Mononuclear cell (primary cell): ENCODE measurements around the gene TGM4. TPM values are rescaled to one million over a fixed set of nuclear protein-coding genes. Genes with fewer than 3 reads are reported as not detected.

ENCODE experiments used
- total RNA-seq: library from RNA; depleted of rRNA; stranded (reverse); fragments of >200 nt; gene quantifications from one replicate; pipeline ENCODE4 v1.2.3, GENCODE V29; 2012

The TGM4 gene
- total RNA-seq, 1 donor, result not detected

Other genes starting within 250 kb of the TGM4 start
- gene ZNF197, start 249.6 kb upstream of the TGM4 start, total RNA-seq, result 3.4 TPM
- gene ZNF35, start 225.9 kb upstream of the TGM4 start, total RNA-seq, result 6.4 TPM
- gene ZNF502, start 161.9 kb upstream of the TGM4 start, total RNA-seq, result 1.6 TPM
- 0.21 TPM for gene ZNF501, start 145.0 kb upstream of the TGM4 start, total RNA-seq
- gene KIAA1143, start 113.0 kb upstream of the TGM4 start, total RNA-seq, result 17.0 TPM
- gene KIF15, start 112.8 kb upstream of the TGM4 start, total RNA-seq, result 1.5 TPM
- gene TMEM42, start 12.7 kb upstream of the TGM4 start, total RNA-seq, result 3.7 TPM
- 55.9 TPM for gene ZDHHC3, start 101.6 kb downstream of the TGM4 start, total RNA-seq
- 19.7 TPM for gene EXOSC7, start 101.6 kb downstream of the TGM4 start, total RNA-seq
- gene CLEC3B, start 151.7 kb downstream of the TGM4 start, total RNA-seq, result 0.21 TPM